ENCODE data around the gene SHISA2. TPM values are rescaled to one million over a fixed set of nuclear protein-coding genes. Genes with fewer than 3 reads are reported as not detected.
A peak's percentile ranks its signal among the peaks of the same experiment; 100 is the strongest.

Gene SHISA2
- total RNA-seq, 4 donors from 2014 or later, result 1.6 to 8.9 (median 2.4) TPM

- Histone ChIP-seq H3K4me3 (no peak overlapping the region), H3K36me3 (no peaks in the 10 kb centered on the region), H3K9me3 (no peaks in the 10 kb centered on the region), H3K27ac (no peak overlapping the region), H3K27me3 (no peaks in the 10 kb centered on the region), H3K4me1 (peaks cover 20% of the 10 kb centered on the region)
- WGBS, result 93% methylated on average over 4 of the region's 4 CpGs
- DNase-seq (ENCODE audit: low spot score in 2 of 2), result no peak
- no peak for TF ChIP-seq POLR2AphosphoS5 (IDR thresholded peaks at IDR 0.05)
- no peak for TF ChIP-seq EP300 (IDR thresholded peaks at IDR 0.05)
- no peak for TF ChIP-seq CTCF (IDR thresholded peaks at IDR 0.05)
- no peak for TF ChIP-seq POLR2A (IDR thresholded peaks at IDR 0.05)
Observed at GRCh38 chr13:26025771-26026170, 26.0 kb downstream of the SHISA2 start.

GRCh38 chr13:26025196-26025595 is 26.6 kb downstream of the SHISA2 start:
- Histone ChIP-seq H3K27ac (no peak overlapping the region), H3K9me3 (no peaks in the 10 kb centered on the region), H3K27me3 (no peaks in the 10 kb centered on the region), H3K4me3 (no peak overlapping the region), H3K4me1 (peaks cover 20% of the 10 kb centered on the region), H3K36me3 (no peaks in the 10 kb centered on the region)
- DNase-seq (ENCODE audit: low spot score in 2 of 2), result no peak
- WGBS, result 88% methylated on average over 12 of the region's 12 CpGs
- TF ChIP-seq POLR2A (IDR thresholded peaks at IDR 0.05), result no peak
- no peak for TF ChIP-seq EP300 (IDR thresholded peaks at IDR 0.05)
- TF ChIP-seq CTCF (IDR thresholded peaks at IDR 0.05), result no peak
- no peak for TF ChIP-seq POLR2AphosphoS5 (IDR thresholded peaks at IDR 0.05)

GRCh38 chr13:26024558-26024957 is 27.3 kb downstream of the SHISA2 start:
- Histone ChIP-seq H3K27ac (no peak overlapping the region), H3K9me3 (no peaks in the 10 kb centered on the region), H3K4me1 (peaks cover 20% of the 10 kb centered on the region), H3K4me3 (no peak overlapping the region), H3K27me3 (no peaks in the 10 kb centered on the region), H3K36me3 (no peaks in the 10 kb centered on the region)
- no peak for TF ChIP-seq EP300 (IDR thresholded peaks at IDR 0.05)
- TF ChIP-seq CTCF (IDR thresholded peaks at IDR 0.05), result no peak
- no peak for TF ChIP-seq POLR2AphosphoS5 (IDR thresholded peaks at IDR 0.05)
- TF ChIP-seq POLR2A (IDR thresholded peaks at IDR 0.05), result no peak
- 81% methylated on average over 9 of the region's 9 CpGs for WGBS
- no peak for DNase-seq (ENCODE audit: low spot score in 2 of 2)

GRCh38 chr13:26022538-26023292 is 29.1 kb downstream of the SHISA2 start:
- TF ChIP-seq POLR2AphosphoS5 (IDR thresholded peaks at IDR 0.05), result no peak
- no peak for TF ChIP-seq POLR2A (IDR thresholded peaks at IDR 0.05)
- TF ChIP-seq CTCF (IDR thresholded peaks at IDR 0.05), result no peak
- TF ChIP-seq EP300 (IDR thresholded peaks at IDR 0.05), result no peak
- peak; percentile 74 to 88 for DNase-seq (ENCODE audit: low spot score in 2 of 2)
- Histone ChIP-seq H3K4me1 (peaks cover 27% of the 10 kb centered on the region), H3K9me3 (no peaks in the 10 kb centered on the region), H3K36me3 (no peaks in the 10 kb centered on the region), H3K27me3 (no peaks in the 10 kb centered on the region), H3K4me3 (no peak overlapping the region), H3K27ac (peak overlapping the region; percentile 10)
- 38% methylated on average over 12 of the region's 13 CpGs for WGBS

GRCh38 chr13:26021956-26022355 is 29.9 kb downstream of the SHISA2 start:
- no peaks in the 10 kb centered on the region for H3K9me3 ChIP-seq
- H3K27ac ChIP-seq, result no peak overlapping the region
- no peak overlapping the region for H3K4me3 ChIP-seq
- H3K4me1 ChIP-seq, result peaks cover 35% of the 10 kb centered on the region
- H3K27me3 ChIP-seq, result no peaks in the 10 kb centered on the region
- no peak for DNase-seq (ENCODE audit: low spot score in 2 of 2)
- H3K36me3 ChIP-seq, result no peaks in the 10 kb centered on the region
- TF ChIP-seq POLR2A (IDR thresholded peaks at IDR 0.05) (no peak), EP300 (IDR thresholded peaks at IDR 0.05) (no peak), CTCF (IDR thresholded peaks at IDR 0.05) (no peak), POLR2AphosphoS5 (IDR thresholded peaks at IDR 0.05) (no peak)
- 64% methylated on average over 3 of the region's 3 CpGs for WGBS

All from suprapubic skin (tissue), 4 donors.